NCI-H1436 treated with DMSO at 0.1 percent for 48 hours (cell line): ENCODE measurements around the gene ZNF319.
"Not testable (repeated sequence)": the region's sequence is repeated elsewhere in the genome, so short reads cannot be mapped to it uniquely, and the experiment has no call there.

ENCODE experiments used
- DNase-seq: peaks from one replicate; lab custom pipeline; 2025; lab: John Stamatoyannopoulos, UW

ZNF319 gene

GRCh38 chr16:57997528-57998265 lies 2.8 kb downstream of the ZNF319 start:
- no peak for DNase-seq

GRCh38 chr16:57997176-57997527 lies 3.3 kb downstream of the ZNF319 start:
- DNase-seq: no peak

- DNase-seq: no peak
Measured at GRCh38 chr16:57996406-57997175, 3.9 kb downstream of the ZNF319 start.

- no peak for DNase-seq
Measured at GRCh38 chr16:57995721-57996405, 4.6 kb downstream of the ZNF319 start.

- DNase-seq: no peak
Measured at GRCh38 chr16:57994778-57995177, 5.7 kb downstream of the ZNF319 start.

GRCh38 chr16:57994361-57994760 lies 6.1 kb downstream of the ZNF319 start:
- no peak for DNase-seq

GRCh38 chr16:57993897-57994296 lies 6.6 kb downstream of the ZNF319 start:
- DNase-seq: no peak

- DNase-seq: no peak
Measured at GRCh38 chr16:57993438-57993837, 7.0 kb downstream of the ZNF319 start.

- DNase-seq: no peak
Measured at GRCh38 chr16:57992084-57992483, 8.4 kb downstream of the ZNF319 start.

GRCh38 chr16:57991551-57992059 lies 8.9 kb downstream of the ZNF319 start:
- DNase-seq: no peak

GRCh38 chr16:57988929-57989328 lies 11.5 kb downstream of the ZNF319 start:
- DNase-seq: no peak

- no peak for DNase-seq
Measured at GRCh38 chr16:57987441-57988177, 12.9 kb downstream of the ZNF319 start.

- DNase-seq: no peak
Measured at GRCh38 chr16:57986196-57986595, 14.3 kb downstream of the ZNF319 start.

GRCh38 chr16:57985204-57986181 lies 15.0 kb downstream of the ZNF319 start:
- DNase-seq: no peak

GRCh38 chr16:57984443-57985203 lies 15.8 kb downstream of the ZNF319 start:
- no peak for DNase-seq

- no peak for DNase-seq
Measured at GRCh38 chr16:57982385-57982784, 18.1 kb downstream of the ZNF319 start.

GRCh38 chr16:57981636-57982035 lies 18.8 kb downstream of the ZNF319 start:
- DNase-seq: no peak

GRCh38 chr16:57979006-57979585 lies 21.4 kb downstream of the ZNF319 start:
- no peak for DNase-seq

- not testable (repeated sequence) for DNase-seq
Measured at GRCh38 chr16:57978070-57978465, 22.4 kb downstream of the ZNF319 start.
